Fibroblast of lung (primary cell): ENCODE measurements around the gene BHLHA9. TPM values are rescaled to one million over a fixed set of nuclear protein-coding genes. Genes with fewer than 3 reads are reported as not detected.
"Not testable (repeated sequence)": the region's sequence is repeated elsewhere in the genome, so short reads cannot be mapped to it uniquely, and the experiment has no call there.

ENCODE experiments used
- DNase-seq, 2 donors: peaks; one replicate each; pipeline versions ENCODE4 v3.0.0 to v3.0.0-alpha.2; 2010; ENCODE audit warnings: low read depth in 2 of 2
- H2AFZ ChIP-seq: 2 replicates; pipeline ENCODE4 v1.5.1; 2012; ENCODE audit warnings: low read length, control low read depth, inconsistent platforms
- H3K27ac ChIP-seq: 2 replicates; pipeline ENCODE4 v1.5.1; 2011; ENCODE audit warnings: low read length, control low read depth; ENCODE audit not compliant: insufficient read depth
- H3K27me3 ChIP-seq: 2 replicates; pipeline ENCODE4 v1.5.1; 2011; ENCODE audit warnings: mild to moderate bottlenecking, low read length; ENCODE audit not compliant: control insufficient read depth, insufficient read depth
- H3K36me3 ChIP-seq: 2 replicates; pipeline ENCODE4 v1.5.1; 2011; ENCODE audit warnings: low read length; ENCODE audit not compliant: control insufficient read depth, insufficient read depth
- H3K4me1 ChIP-seq: 2 replicates; pipeline ENCODE4 v1.5.1; 2011; ENCODE audit warnings: low read length; ENCODE audit not compliant: control insufficient read depth, insufficient read depth; ENCODE audit errors: extremely low read depth
- H3K4me2 ChIP-seq: 2 replicates; pipeline ENCODE4 v1.5.1; 2011; ENCODE audit warnings: low read length, control low read depth; ENCODE audit not compliant: insufficient read depth; ENCODE audit errors: extremely low read depth
- H3K4me3 ChIP-seq, 4 experiments: fragments of 200-600 bp in 1 of 4; sonication (generic) in 1 of 4; replicated peaks in 1 of 4; 2 replicates each; pipeline ENCODE4 v1.5.1; 2011 to 2016; ENCODE audit warnings: low read length in 4 of 4, low read depth in 3 of 4, mild to moderate bottlenecking in 3 of 4, control low read depth in 2 of 4, inconsistent platforms in 1 of 4, mixed read lengths in 1 of 4; ENCODE audit not compliant: insufficient read depth in 1 of 4; ENCODE audit errors: control extremely low read depth in 1 of 4
- H3K79me2 ChIP-seq: 2 replicates; pipeline ENCODE4 v1.5.1; 2012; ENCODE audit warnings: mild to moderate bottlenecking, low read length, inconsistent platforms; ENCODE audit not compliant: control insufficient read depth, insufficient read depth
- H3K9ac ChIP-seq: 2 replicates; pipeline ENCODE4 v1.5.1; 2011; ENCODE audit warnings: mild to moderate bottlenecking, low read length, control low read depth; ENCODE audit not compliant: insufficient read depth
- H3K9me3 ChIP-seq: 2 replicates; pipeline ENCODE4 v1.5.1; 2012; ENCODE audit warnings: low read depth, low read length; ENCODE audit not compliant: control insufficient read depth, insufficient read depth
- H4K20me1 ChIP-seq: 2 replicates; pipeline ENCODE4 v1.5.1; 2011; ENCODE audit warnings: low read length; ENCODE audit not compliant: control insufficient read depth, insufficient read depth; ENCODE audit errors: extremely low read depth
- EZH2 ChIP-seq: IDR thresholded peaks from 2 replicates; pipeline ENCODE4 v1.5.1; 2012; ENCODE audit warnings: low read length, control low read depth, mild to moderate bottlenecking; ENCODE audit errors: missing control alignments
- polyA plus RNA-seq, 2 donors: library from polyadenylated mRNA; depleted of rRNA in 1 of 2; stranded (reverse) in 1 of 2; unstranded in 1 of 2; fragments of >200 nt; gene quantifications; 2 replicates each; pipeline ENCODE4 v1.2.1, GENCODE V29; 2011 to 2012; ENCODE audit warnings: missing spikeins in 1 of 2
- total RNA-seq: library from RNA; depleted of rRNA; stranded (reverse); fragments of >200 nt; gene quantifications from 2 replicates; pipeline ENCODE4 v1.2.1, GENCODE V29; 2014
- TF ChIP-seq, protein P1 (sequence below), 2 donors: IDR thresholded peaks in 1 of 2; conservative IDR thresholded peaks in 1 of 2; 1 replicate in 1 of 2; 2 replicates in 1 of 2; pipeline ENCODE4 v1.5.1; 2011 to 2012; ENCODE audit warnings: low read length in 2 of 2, control low read depth in 1 of 2, inconsistent platforms in 1 of 2, low read depth in 1 of 2, mild to moderate bottlenecking in 1 of 2

Gene BHLHA9
- total and polyA plus RNA-seq, 2 donors (not counting 1 experiment from before 2014, with no cell fraction given), result not detected

DNA sequence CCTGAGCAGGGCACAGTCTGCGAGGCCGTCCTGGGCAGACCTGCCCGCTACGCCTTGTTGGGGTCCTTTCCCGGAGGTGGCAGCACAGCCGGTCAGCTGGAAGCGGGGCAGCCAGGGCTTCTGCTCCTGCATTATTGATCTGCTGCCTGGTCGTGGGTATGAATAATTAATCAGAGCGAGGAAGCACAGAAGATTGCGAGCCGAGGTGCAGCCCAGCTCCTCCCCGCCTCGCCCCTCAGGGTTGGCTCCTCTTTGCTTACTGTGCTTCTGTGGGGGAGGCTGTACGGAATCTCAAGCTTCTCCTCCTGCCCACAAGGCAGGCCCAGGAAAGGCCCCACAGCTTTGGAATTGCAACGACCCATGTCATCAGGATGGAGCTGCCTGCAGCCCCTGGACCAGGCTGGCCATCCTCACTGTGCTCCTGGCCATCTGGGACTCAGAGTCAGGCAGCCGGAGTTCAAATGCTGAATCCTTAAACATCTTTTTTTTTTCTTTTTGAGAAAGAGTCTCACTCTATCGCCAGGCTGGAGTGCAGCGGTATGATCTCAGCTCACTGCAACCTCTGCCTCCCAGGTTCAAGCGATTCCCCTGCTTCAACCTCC is 34.8 kb downstream of the BHLHA9 start:
- Histone ChIP-seq H3K9me3 (no peaks in the 10 kb centered on the region), H3K79me2 (no peaks in the 10 kb centered on the region), H3K4me3 (no peak overlapping the region), H3K9ac (no peak overlapping the region), H3K27me3 (no peaks in the 10 kb centered on the region), H2AFZ (no peak overlapping the region), H3K36me3 (no peaks in the 10 kb centered on the region), H3K27ac (no peak overlapping the region), H4K20me1 (no peaks in the 10 kb centered on the region), H3K4me2 (no peak overlapping the region), H3K4me1 (no peaks in the 10 kb centered on the region)
- peak in 1 of 2 donors; percentile 16 for DNase-seq
- TF ChIP-seq, protein P1, sequence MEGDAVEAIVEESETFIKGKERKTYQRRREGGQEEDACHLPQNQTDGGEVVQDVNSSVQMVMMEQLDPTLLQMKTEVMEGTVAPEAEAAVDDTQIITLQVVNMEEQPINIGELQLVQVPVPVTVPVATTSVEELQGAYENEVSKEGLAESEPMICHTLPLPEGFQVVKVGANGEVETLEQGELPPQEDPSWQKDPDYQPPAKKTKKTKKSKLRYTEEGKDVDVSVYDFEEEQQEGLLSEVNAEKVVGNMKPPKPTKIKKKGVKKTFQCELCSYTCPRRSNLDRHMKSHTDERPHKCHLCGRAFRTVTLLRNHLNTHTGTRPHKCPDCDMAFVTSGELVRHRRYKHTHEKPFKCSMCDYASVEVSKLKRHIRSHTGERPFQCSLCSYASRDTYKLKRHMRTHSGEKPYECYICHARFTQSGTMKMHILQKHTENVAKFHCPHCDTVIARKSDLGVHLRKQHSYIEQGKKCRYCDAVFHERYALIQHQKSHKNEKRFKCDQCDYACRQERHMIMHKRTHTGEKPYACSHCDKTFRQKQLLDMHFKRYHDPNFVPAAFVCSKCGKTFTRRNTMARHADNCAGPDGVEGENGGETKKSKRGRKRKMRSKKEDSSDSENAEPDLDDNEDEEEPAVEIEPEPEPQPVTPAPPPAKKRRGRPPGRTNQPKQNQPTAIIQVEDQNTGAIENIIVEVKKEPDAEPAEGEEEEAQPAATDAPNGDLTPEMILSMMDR (conservative IDR thresholded peaks at IDR 0.05 in 1 of 2, IDR thresholded peaks at IDR 0.05 in 1 of 2; ENCODE audit: low read depth in 1 of 2, low read length in 2 of 2), result no peak
- no peak for TF ChIP-seq EZH2

DNA sequence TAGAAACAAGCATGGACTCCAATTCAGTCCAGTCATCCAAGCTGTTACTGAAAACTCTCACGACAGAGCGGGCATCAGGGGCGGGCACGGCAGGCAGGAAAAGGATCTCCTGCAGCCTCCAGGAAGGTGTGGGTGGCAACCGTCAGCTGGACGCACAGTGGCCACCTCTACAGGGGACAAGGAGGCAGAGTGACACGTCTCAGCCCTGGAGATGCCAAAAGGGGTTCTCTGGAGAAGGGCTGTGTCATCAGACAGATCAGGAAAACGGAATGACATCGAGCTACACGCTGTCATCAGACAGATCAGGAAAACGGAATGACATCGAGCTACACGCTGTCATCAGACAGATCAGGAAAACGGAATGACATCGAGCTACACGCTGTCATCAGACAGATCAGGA is 37.6 kb downstream of the BHLHA9 start:
- H3K4me1 ChIP-seq, H3K27me3 ChIP-seq, H2AFZ ChIP-seq, H3K4me2 ChIP-seq, H3K4me3 ChIP-seq, H3K9me3 ChIP-seq, H3K27ac ChIP-seq, DNase-seq, H4K20me1 ChIP-seq, H3K36me3 ChIP-seq, H3K9ac ChIP-seq, H3K79me2 ChIP-seq: not testable (repeated sequence)

DNA sequence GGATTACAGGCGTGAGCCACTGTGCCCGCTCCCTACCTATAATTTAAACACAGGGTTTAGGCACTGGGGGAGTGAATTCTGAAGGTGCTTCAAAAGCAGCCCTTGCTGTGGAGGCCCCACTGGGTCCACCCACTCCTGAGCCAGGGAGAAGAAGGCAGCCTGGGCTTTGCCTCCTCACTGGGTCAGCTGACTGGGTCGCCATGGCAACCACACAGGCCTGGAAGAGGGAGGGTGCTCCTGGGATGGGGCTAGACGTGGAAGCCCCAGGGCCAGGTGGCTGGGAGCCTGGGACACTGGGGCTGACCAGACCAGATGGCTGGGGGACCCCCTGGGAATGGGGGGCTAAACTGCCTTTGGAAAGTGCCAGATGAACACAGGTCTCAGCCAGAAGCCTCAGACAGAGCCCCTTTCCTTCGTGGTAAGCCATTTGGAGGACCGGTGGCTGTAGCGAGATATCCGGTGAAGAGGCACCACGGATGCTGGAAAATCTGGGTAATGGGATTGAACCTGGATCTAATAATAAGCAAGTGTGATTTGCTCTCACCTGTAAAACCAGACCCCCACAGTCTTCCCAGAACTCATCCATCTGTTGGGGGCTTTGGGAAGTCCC is 42.1 kb downstream of the BHLHA9 start:
- Histone ChIP-seq H3K9ac (no peak overlapping the region), H3K27ac (no peak overlapping the region), H3K4me2 (no peak overlapping the region), H3K36me3 (no peaks in the 10 kb centered on the region), H3K4me1 (no peaks in the 10 kb centered on the region), H3K27me3 (peaks cover 4% of the 10 kb centered on the region), H2AFZ (no peak overlapping the region), H3K4me3 (no peak overlapping the region), H3K9me3 (no peaks in the 10 kb centered on the region), H4K20me1 (no peaks in the 10 kb centered on the region), H3K79me2 (no peaks in the 10 kb centered on the region)
- TF ChIP-seq, protein P1 (conservative IDR thresholded peaks at IDR 0.05 in 1 of 2, IDR thresholded peaks at IDR 0.05 in 1 of 2; ENCODE audit: low read depth in 1 of 2, low read length in 2 of 2), result no peak
- no peak for TF ChIP-seq EZH2
- DNase-seq, result no peak
